Mucosa of descending colon (tissue), 3 donors: Measurements from ENCODE around the gene OR6M1. TPM values are rescaled to one million over a fixed set of nuclear protein-coding genes. Genes with fewer than 3 reads are reported as not detected.
A peak's percentile ranks its signal among the peaks of the same experiment; 100 is the strongest.

Experiments
- ATAC-seq: fragments of 200-7000 bp; cut with Tn5 transposase; one replicate; pipeline ENCODE4 v1.9.1; 2020; ENCODE audit warnings: mild to moderate bottlenecking, moderate library complexity
- DNase-seq, 3 donors: peaks; one replicate each; pipeline ENCODE4 v3.0.0-alpha.2; 2020
- H3K36me3 ChIP-seq: fragments of 200-600 bp; one replicate; pipeline ENCODE4 v1.8.0; 2021; ENCODE audit warnings: low read depth, mild to moderate bottlenecking
- H3K4me1 ChIP-seq: fragments of 200-600 bp; one replicate; pipeline ENCODE4 v1.8.0; 2021; ENCODE audit warnings: low read depth, mild to moderate bottlenecking
- H3K4me3 ChIP-seq: fragments of 200-600 bp; one replicate; pipeline ENCODE4 v1.8.0; 2021; ENCODE audit warnings: mild to moderate bottlenecking
- H3K9me3 ChIP-seq: fragments of 200-600 bp; one replicate; pipeline ENCODE4 v1.8.0; 2021; ENCODE audit warnings: mild to moderate bottlenecking
- CTCF ChIP-seq: fragments of 200-600 bp; IDR thresholded peaks from one replicate; pipeline ENCODE4 v1.8.0; 2022; ENCODE audit warnings: antibody characterized with exemption, mild to moderate bottlenecking
- intact Hi-C, 2 donors: fragments of 100-400 bp; cut with DNase I in 1 of 2; cut with micrococcal nuclease in 1 of 2; formaldehyde crosslinking; loops; one replicate each; pipeline versions ENCODE4 v1.11.0 to v1.11.1; 2022; cut with DNase I, micrococcal nuclease
- total RNA-seq, 3 donors: library from RNA; stranded (reverse); fragmentation: NEBNext Ultra II Directional in 2 of 3; extraction: Animal tissue kit (Norgen Biotek cat#: 25700) in 2 of 3; gene quantifications; one replicate each; pipeline versions ENCODE4 v1.2.1 to v1.2.4, GENCODE V29; 2021 to 2023
- donor health status: DM: no; HTN: no; CAD: no; lungs with moderate emphysema.
- donor health status: DM: no; HTN: no; CAD: no.
- donor health status: DM: no; HTN: yes; CAD: no.

The OR6M1 gene
- total RNA-seq, 3 donors from 2014 or later = not detected

- no peak for TF ChIP-seq CTCF
- ATAC-seq (no peak), DNase-seq (no peak)
- no peaks in the 10 kb centered on the region for H3K4me1 ChIP-seq
- H3K36me3 ChIP-seq = no peaks in the 10 kb centered on the region
- no peaks in the 10 kb centered on the region for H3K9me3 ChIP-seq
- no peak overlapping the region for H3K4me3 ChIP-seq
- intact Hi-C loops = no loop called here
These were observed 9.0 kb upstream of the OR6M1 start for GRCh38 chr11:123815122-123815521.

- DNase-seq (no peak), ATAC-seq (no peak)
- no peak for TF ChIP-seq CTCF
- Histone ChIP-seq H3K4me3 (no peak overlapping the region), H3K36me3 (no peaks in the 10 kb centered on the region), H3K4me1 (no peaks in the 10 kb centered on the region), H3K9me3 (no peaks in the 10 kb centered on the region)
- intact Hi-C loops = no loop called here
These were observed 4.4 kb downstream of the OR6M1 start for GRCh38 chr11:123801765-123802164.

GRCh38 chr11:123800036-123800435 is 6.1 kb downstream of the OR6M1 start:
- intact Hi-C loops = no loop called here
- peak; percentile 25 for ATAC-seq

GRCh38 chr11:123799438-123799837 is 6.7 kb downstream of the OR6M1 start:
- no peak for DNase-seq
- no peak for TF ChIP-seq CTCF
- no peak for ATAC-seq
- H3K4me3 ChIP-seq = no peak overlapping the region
- intact Hi-C loops = no loop called here
- no peaks in the 10 kb centered on the region for H3K4me1 ChIP-seq
- no peaks in the 10 kb centered on the region for H3K36me3 ChIP-seq
- H3K9me3 ChIP-seq = no peaks in the 10 kb centered on the region

More at GRCh38 chr11:123800036-123800435, 6.1 kb downstream of the OR6M1 start:
- H3K4me3 ChIP-seq = no peak overlapping the region
- no peaks in the 10 kb centered on the region for H3K4me1 ChIP-seq
- no peaks in the 10 kb centered on the region for H3K36me3 ChIP-seq
- no peaks in the 10 kb centered on the region for H3K9me3 ChIP-seq
- no peak for TF ChIP-seq CTCF
- DNase-seq = no peak

GRCh38 chr11:123798513-123799252 is 7.5 kb downstream of the OR6M1 start:
- H3K4me1 ChIP-seq = no peaks in the 10 kb centered on the region
- no peaks in the 10 kb centered on the region for H3K9me3 ChIP-seq
- TF ChIP-seq CTCF = no peak
- no peak overlapping the region for H3K4me3 ChIP-seq
- H3K36me3 ChIP-seq = no peaks in the 10 kb centered on the region
- DNase-seq (no peak), ATAC-seq (no peak)
- intact Hi-C loops = no loop called here

GRCh38 chr11:123798079-123798478 is 8.1 kb downstream of the OR6M1 start:
- Histone ChIP-seq H3K4me1 (no peaks in the 10 kb centered on the region), H3K4me3 (no peak overlapping the region), H3K36me3 (no peaks in the 10 kb centered on the region), H3K9me3 (no peaks in the 10 kb centered on the region)
- intact Hi-C loops = no loop called here
- no peak for DNase-seq
- ATAC-seq = no peak
- no peak for TF ChIP-seq CTCF
